ENCODE results near the gene TTC17.

TTC17 gene

GRCh38 chr11:43486141-43486540, 127.4 kb downstream of the TTC17 start:
- DNase-seq (ENCODE audit: low read depth in 2 of 2): peak; percentile 6 to 52
- no peak overlapping the region for H3K4me3 ChIP-seq (replicated peaks in 1 of 2; ENCODE audit: low read depth in 2 of 2, low read length in 2 of 2)
- no peak for TF ChIP-seq CTCF (IDR thresholded peaks at IDR 0.05; ENCODE audit: low read depth, low read length)

GRCh38 chr11:43489869-43490465, 131.2 kb downstream of the TTC17 start:
- H3K4me3 ChIP-seq (replicated peaks in 1 of 2; ENCODE audit: low read depth in 2 of 2, low read length in 2 of 2): no peak overlapping the region
- no peak for TF ChIP-seq CTCF (IDR thresholded peaks at IDR 0.05; ENCODE audit: low read depth, low read length)
- DNase-seq (ENCODE audit: low read depth in 2 of 2): no peak

- H3K4me3 ChIP-seq (replicated peaks in 1 of 2; ENCODE audit: low read depth in 2 of 2, low read length in 2 of 2): no peak overlapping the region
- no peak for DNase-seq (ENCODE audit: low read depth in 2 of 2)
- TF ChIP-seq CTCF (IDR thresholded peaks at IDR 0.05; ENCODE audit: low read depth, low read length): no peak
Observed at GRCh38 chr11:43492701-43493100, 134.0 kb downstream of the TTC17 start.

GRCh38 chr11:43493431-43493830, 134.7 kb downstream of the TTC17 start:
- H3K4me3 ChIP-seq (replicated peaks in 1 of 2; ENCODE audit: low read depth in 2 of 2, low read length in 2 of 2): no peak overlapping the region
- DNase-seq (ENCODE audit: low read depth in 2 of 2): no peak
- TF ChIP-seq CTCF (IDR thresholded peaks at IDR 0.05; ENCODE audit: low read depth, low read length): no peak

GRCh38 chr11:43497144-43497543, 138.4 kb downstream of the TTC17 start:
- no peak for TF ChIP-seq CTCF (IDR thresholded peaks at IDR 0.05; ENCODE audit: low read depth, low read length)
- DNase-seq (ENCODE audit: low read depth in 2 of 2): no peak
- no peak overlapping the region for H3K4me3 ChIP-seq (replicated peaks in 1 of 2; ENCODE audit: low read depth in 2 of 2, low read length in 2 of 2)

GRCh38 chr11:43498561-43498960, 139.8 kb downstream of the TTC17 start:
- no peak overlapping the region for H3K4me3 ChIP-seq (replicated peaks in 1 of 2; ENCODE audit: low read depth in 2 of 2, low read length in 2 of 2)
- no peak for TF ChIP-seq CTCF (IDR thresholded peaks at IDR 0.05; ENCODE audit: low read depth, low read length)
- DNase-seq (ENCODE audit: low read depth in 2 of 2): no peak

- peak in 1 of 2 donors; percentile 37 for DNase-seq (ENCODE audit: low read depth in 2 of 2)
- TF ChIP-seq CTCF (IDR thresholded peaks at IDR 0.05; ENCODE audit: low read depth, low read length): peak; percentile 29
- no peak overlapping the region for H3K4me3 ChIP-seq (replicated peaks in 1 of 2; ENCODE audit: low read depth in 2 of 2, low read length in 2 of 2)
Observed at GRCh38 chr11:43503417-43503816, 144.7 kb downstream of the TTC17 start.

Data from cardiac fibroblast (primary cell).